GM19467 (cell line): ENCODE data around the gene CORO2B.

Experiments
- ATAC-seq: cut with Tn5 transposase; IDR thresholded peaks from one replicate; pipeline ENCODE4 v1.9.1; 2021; ENCODE audit warnings: mild to moderate bottlenecking, moderate library complexity; ENCODE audit not compliant: unreplicated experiment

The CORO2B gene

DNA sequence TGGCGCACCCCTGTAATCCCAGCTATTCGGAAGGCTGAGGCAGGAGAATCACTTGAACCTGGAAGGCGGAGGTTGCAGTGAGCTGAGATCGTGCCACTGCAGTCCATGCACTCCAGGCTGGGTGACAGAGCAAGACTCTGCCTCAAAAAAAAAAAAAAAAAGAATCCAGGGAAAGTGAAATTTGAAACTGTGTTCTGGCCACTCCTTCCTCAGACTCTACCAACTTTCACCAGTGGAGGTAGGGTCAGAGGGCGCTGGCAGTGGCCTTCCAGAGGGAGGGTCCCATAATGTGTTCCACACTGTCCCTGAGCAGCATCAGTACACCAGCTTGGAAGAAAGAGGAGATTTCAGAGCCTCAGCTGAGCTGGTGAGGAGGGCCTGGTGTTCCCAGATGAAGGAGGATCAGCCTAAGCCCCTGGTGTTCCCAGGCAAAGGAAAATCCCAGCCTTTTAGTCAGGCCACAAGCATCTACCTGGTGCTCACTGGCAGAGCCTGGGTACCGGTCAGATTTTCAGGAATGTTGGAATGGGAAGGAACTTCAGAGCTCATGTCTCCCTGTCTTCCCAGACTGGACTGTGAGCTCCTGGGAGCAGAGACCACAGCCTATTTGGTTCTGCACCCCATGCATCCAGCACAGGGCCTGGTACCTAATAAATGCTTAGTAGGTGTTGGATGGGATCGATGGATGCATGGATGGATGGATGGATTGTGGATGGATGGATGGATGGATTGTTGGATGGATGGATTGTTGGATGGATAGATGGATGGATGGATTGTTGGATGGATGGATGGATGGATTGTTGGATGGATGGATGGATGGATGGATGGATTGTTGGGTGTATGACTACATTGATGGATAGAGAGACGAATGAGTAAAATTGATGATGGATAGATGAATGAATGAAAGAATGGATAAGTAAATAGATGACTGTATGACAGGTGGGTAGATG, 117.9 kb downstream of the CORO2B start:
- no peak for ATAC-seq

DNA sequence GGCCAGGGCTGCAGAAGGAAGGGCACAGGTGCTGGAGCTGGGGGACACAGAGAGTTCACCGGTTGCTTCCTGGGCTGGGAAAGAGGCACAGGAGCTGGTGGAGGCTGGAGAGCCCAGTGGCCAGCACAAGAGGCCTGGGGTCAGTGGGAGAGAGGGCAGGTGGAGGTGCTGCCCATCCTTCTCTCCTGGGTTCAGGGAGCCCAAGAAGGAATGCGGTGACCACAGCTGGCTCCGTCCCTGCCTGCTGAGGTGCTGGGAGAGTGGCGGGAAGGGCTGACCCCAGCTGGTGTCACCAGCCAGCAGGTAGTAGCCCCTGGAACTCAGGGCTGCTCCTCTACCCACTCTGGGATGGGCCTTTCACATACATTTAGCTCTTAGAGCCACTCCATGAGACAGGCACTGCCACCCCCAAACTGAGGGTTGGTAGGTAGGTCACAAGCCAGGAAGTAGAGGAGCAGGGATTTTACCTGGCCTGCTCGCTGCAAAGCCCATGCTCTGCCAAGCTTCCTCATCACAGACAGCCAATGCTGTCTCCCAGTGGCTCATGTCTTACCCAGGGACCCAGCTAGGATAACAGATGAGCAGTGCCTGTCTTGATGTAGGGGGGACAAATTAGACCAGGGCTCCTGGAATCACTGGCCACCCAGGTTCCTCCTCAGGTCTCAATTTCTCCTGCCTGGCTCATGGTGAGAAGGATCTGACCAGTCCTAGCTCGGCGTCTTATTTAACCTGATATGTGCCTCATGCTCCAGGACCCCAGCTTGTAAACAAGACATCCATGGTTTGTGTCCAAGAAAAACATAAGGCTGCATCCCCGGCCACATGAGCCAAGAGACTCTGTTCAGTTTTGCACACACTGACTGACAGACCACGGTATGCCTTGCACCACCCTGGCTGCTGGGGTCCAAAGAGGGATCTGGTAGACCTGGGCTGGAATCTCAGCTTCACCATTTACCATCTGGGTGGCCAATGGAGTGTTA, 119.2 kb downstream of the CORO2B start:
- no peak for ATAC-seq

DNA sequence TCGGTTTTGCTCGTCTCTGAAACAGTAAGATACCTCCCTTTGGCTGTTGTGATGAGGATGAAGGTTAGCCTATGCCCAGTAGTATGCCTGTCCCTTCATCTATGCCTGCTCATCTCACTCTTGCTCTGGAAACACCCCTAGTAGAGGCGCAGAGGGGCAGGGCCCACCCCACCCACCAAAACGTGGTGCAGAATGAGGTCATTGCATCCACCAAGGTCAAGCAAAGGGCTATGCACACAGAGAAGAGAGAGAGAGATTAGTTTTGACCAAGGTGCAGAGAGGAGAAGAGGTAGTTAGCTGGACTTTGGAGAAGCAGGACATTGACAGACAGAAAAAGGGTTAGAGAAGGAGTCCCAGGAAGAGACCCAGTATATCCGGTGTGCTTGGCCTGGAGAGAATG, 119.9 kb downstream of the CORO2B start:
- no peak for ATAC-seq

- no peak for ATAC-seq
Measured at GRCh38 chr15:68699124-68699880, 120.5 kb downstream of the CORO2B start.

GRCh38 chr15:68699881-68700454, 121.2 kb downstream of the CORO2B start:
- ATAC-seq = no peak

DNA sequence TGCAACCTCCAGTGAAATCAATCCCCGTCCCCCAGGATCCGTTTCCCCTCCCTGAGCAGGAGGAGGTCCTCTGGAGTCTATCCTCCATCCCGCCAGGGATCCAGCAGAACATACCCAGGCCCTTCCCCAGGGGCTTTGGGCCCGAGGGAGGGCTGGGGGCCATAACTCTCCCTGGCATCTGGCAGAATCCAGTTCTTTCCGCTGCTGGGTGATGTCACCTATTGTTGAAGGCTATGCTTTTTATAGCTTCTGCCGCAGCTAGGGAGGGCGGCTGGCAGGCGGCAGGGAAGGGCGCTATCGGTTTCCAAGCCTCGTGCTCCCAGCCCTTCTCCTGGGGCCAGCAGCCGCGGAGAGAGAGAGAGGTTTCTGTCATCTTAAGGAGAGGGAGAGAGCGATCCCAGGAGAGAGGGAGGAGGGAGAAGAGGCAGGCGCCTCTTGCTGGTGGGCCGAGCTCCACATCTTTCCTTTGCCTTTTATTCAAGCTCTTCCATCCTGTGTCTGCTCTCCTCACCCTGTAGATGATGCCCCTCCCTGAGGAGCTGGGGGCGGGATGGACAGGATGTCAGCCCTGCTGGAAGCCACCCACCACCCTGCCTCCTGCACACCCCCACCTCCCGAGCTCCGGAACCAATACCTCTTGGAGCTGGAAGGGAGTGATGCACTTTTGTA, 121.8 kb downstream of the CORO2B start:
- no peak for ATAC-seq

DNA sequence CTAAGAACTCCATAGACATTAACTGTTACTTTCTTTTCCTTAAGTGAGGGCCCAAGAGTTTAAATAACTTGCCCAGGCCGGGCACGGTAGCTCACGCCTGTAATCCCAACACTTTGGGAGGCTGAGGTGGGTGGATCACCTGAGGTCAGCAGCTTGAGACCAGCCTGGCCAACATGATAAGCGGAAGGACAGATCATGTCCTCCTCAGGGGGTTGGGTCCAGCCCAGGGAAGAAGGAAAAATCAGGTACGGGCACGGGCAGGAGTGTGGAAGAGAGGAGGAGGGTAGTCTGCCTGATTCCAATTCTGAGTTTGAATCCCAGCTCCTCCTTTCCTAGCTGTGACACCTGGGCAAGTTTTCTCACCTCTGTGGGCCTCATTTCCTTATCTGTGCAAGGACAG, 123.1 kb downstream of the CORO2B start:
- ATAC-seq = no peak

- ATAC-seq = no peak
Measured at GRCh38 chr15:68704496-68705021, 125.8 kb downstream of the CORO2B start.

- ATAC-seq = no peak
Measured at GRCh38 chr15:68706256-68706655, 127.5 kb downstream of the CORO2B start.

DNA sequence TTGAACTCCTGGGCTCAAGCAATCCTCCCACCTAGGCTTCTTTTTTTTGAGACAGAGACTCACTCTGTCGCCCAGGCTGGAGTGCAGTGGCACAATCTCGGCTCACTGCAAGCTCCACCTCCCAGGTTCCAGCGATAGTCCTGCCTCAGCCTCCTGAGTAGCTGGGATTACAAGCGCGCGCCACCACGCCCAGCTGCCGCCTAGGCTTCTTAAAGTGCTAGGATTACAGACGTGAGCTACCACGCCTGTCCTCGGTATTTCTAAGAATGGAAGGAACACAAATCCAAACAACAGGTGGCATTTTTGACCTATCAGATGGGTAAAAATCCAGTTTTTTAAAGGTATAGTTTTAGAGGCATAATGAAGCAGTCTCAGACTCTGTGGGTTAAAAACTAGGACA, 128.1 kb downstream of the CORO2B start:
- ATAC-seq = no peak

DNA sequence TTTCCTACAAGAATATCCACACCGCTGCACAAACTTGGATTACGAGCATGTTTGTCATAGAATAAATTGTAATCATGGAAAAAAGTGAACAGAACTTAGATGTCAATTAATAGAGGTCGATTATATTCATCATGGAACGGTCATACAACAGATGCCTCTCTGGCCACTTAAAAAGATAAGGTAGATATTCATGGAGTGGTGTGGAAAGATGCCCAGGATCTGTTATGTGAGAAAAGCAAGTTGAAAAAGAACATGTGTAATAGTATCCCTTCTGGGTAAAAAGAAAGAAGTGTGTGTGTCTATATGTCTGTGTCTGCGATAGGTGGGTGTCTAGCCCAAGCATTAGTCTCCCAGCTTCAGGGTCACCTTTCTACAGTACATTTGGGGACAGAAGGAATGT, 128.6 kb downstream of the CORO2B start:
- ATAC-seq = no peak

DNA sequence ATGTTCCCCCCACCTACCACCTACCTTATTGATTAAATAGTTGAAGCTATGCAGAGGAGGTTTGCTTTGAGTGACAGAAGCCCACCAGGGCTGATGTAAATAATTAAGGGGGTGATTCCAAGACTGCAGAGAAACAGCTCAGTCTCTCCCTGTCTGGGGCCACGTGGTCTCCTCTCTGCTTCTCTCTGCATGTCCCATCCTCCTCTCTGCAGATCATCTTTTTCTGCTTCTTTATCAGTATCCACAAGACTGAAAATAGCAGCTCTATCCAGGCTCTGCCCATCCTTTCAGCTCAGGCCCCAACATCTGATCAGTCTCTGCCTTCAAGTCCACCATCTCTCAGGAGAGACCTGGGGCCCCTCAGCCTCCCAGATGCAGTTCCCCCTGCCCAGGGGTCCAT, 131.1 kb downstream of the CORO2B start:
- no peak for ATAC-seq

- ATAC-seq = no peak
Measured at GRCh38 chr15:68710536-68710935, 131.7 kb downstream of the CORO2B start.

- no peak for ATAC-seq
Measured at GRCh38 chr15:68711406-68711805, 132.6 kb downstream of the CORO2B start.

DNA sequence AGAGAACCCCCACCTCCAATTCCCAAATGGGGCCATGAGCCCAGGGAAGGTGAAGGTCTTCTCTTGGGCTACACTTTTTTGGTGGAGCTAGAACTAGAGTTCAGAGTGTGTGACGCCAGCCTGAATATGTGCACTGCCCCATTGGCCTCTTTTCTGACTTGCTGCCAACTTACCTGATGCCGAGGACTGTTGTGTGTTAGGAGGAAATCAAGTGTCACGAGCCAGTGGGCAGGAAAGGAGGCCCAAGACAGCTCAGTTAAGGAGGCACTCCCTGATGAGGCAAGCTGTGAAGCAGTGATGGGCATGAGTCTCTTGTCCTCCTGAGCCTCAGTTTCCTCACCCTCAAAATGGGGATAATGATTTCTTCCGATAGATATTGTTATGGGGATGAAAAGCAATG, 134.1 kb downstream of the CORO2B start:
- no peak for ATAC-seq

- ATAC-seq = no peak
Measured at GRCh38 chr15:68713874-68714273, 135.1 kb downstream of the CORO2B start.

- no peak for ATAC-seq
Measured at GRCh38 chr15:68715111-68715510, 136.3 kb downstream of the CORO2B start.

DNA sequence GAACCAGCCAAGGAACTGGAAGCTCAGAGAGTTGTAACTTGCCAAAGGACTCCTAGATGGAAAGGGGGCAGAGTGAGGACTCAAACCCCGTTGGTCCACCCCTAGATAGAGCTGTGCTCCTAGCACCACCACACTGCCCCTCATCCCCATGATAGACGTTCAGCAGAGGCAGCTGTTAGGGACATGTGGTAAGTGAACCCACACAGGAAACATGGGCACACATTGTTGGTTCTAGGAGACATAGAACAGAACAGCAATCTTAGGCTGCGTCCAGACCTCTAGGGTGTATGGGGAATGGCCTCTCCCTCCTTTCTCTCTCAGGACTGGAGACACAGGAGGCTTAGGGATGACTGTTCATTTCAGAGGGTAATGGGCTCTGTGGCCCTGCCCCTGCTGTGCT, 139.2 kb downstream of the CORO2B start:
- no peak for ATAC-seq

GRCh38 chr15:68718468-68718867, 139.7 kb downstream of the CORO2B start:
- no peak for ATAC-seq

DNA sequence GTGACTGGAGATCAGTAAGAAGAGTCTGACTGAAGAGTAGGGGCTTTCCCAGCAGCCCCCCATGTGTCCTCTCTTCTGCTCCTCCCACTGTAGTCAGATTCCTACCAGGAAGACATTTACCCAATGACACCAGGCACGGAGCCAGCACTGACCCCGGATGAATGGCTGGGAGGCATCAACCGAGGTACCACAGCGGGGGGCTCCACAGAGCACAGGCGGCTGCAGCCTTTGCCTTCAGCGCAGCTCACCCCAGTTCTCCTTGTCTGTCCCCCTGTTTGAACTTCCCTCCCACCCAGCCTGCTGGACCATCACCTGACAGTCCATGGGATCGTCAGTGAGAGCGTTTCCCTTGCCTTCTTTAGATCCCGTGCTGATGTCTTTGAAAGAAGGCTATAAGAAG, 140.3 kb downstream of the CORO2B start:
- ATAC-seq = no peak
